Measurements from ENCODE around the gene RIT1. TPM values are rescaled to one million over a fixed set of nuclear protein-coding genes. Genes with fewer than 3 reads are reported as not detected.

Gene RIT1
- total RNA-seq, 4 donors from 2014 or later: 19.5 to 32.6 (median 27.4) TPM

DNA sequence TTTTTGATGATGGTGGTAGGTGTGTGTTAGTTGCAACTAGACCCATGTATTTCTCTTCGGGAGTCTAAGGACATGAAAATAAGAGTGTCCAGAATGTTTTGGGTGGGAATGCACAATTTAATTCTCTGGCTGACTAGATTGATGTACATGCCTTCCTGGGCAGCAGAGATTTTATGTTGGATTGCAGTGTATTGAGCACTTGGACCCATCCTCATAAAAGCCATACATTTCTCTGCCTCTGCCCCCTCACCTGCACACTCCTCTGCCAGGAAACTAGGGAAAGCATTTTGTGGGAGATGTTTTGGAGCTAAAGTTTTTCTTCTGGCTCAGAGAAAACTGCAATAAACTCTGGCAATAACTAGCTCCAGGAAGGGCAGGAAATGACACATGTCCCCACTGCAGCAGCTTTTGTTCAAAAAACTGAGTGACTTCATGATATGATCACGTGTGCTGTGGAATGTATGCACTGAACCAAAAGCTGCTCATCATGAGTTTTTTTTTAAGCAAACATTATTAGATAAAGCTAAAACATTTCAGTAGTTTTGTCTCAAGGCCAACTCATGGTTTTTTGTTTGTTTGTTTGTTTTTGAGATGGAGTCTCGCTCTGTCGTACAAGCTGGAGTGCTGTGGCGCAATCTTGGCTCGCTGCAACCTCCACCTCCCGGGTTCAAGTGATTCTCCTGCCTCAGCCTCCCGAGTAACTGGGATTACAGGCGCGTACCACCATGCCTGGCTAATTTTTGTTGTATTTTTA, 17.6 kb downstream of the RIT1 start:
- no peak for DNase-seq
- H3K4me1 ChIP-seq: peaks cover 0 to 9% of the 10 kb centered on the region in 2 donors
- H3K4me3 ChIP-seq (replicated peaks in 1 of 3): no peak overlapping the region
- WGBS, 2 donors: 70 to 78% methylated on average over 10 of the region's 10 CpGs
- H3K9me3 ChIP-seq: no peaks in the 10 kb centered on the region
- H3K27me3 ChIP-seq: no peaks in the 10 kb centered on the region
- peak overlapping the region; percentile 46 to 68 (median 66) for H3K27ac ChIP-seq
- TF ChIP-seq, protein P1, sequence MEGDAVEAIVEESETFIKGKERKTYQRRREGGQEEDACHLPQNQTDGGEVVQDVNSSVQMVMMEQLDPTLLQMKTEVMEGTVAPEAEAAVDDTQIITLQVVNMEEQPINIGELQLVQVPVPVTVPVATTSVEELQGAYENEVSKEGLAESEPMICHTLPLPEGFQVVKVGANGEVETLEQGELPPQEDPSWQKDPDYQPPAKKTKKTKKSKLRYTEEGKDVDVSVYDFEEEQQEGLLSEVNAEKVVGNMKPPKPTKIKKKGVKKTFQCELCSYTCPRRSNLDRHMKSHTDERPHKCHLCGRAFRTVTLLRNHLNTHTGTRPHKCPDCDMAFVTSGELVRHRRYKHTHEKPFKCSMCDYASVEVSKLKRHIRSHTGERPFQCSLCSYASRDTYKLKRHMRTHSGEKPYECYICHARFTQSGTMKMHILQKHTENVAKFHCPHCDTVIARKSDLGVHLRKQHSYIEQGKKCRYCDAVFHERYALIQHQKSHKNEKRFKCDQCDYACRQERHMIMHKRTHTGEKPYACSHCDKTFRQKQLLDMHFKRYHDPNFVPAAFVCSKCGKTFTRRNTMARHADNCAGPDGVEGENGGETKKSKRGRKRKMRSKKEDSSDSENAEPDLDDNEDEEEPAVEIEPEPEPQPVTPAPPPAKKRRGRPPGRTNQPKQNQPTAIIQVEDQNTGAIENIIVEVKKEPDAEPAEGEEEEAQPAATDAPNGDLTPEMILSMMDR (IDR thresholded peaks at IDR 0.05): no peak
- no peak for TF ChIP-seq POLR2A (IDR thresholded peaks at IDR 0.05)
- intact Hi-C loops (cut with DNase I): no loop called here
- H3K36me3 ChIP-seq: peaks cover under 1 to 7% of the 10 kb centered on the region in 2 donors

DNA sequence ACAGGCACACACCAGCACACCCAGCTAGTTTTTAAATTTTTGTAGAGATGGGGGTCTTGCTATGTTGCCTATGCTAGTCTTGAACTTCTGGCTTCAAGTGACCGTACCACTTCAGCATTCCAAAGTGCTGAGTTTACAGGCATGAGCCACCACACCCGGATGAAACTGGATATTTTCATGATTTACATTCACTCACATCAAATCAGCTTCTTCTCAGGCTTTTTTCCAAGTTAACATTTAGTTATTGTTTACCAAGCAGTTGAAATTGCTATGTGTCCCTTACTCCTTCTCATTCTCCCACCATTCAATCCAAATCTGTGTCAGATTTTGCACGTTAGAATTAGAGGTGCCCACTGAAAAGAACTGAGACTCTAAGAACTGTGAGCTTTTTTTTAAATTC, 18.4 kb downstream of the RIT1 start:
- Histone ChIP-seq H3K27me3 (no peaks in the 10 kb centered on the region), H3K4me3 (replicated peaks in 1 of 3) (no peak overlapping the region), H3K9me3 (no peaks in the 10 kb centered on the region), H3K27ac (peak overlapping the region in 2 of 3 donors; percentile 66 to 68), H3K4me1 (peaks cover 0 to 9% of the 10 kb centered on the region in 2 donors), H3K36me3 (peaks cover 0 to 7% of the 10 kb centered on the region in 2 donors)
- DNase-seq: no peak
- TF ChIP-seq, protein P1 (IDR thresholded peaks at IDR 0.05): no peak
- TF ChIP-seq POLR2A (IDR thresholded peaks at IDR 0.05): no peak
- intact Hi-C loops (cut with DNase I): no loop called here
- 36 to 48% methylated on average over 3 of the region's 3 CpGs for WGBS, 2 donors

DNA sequence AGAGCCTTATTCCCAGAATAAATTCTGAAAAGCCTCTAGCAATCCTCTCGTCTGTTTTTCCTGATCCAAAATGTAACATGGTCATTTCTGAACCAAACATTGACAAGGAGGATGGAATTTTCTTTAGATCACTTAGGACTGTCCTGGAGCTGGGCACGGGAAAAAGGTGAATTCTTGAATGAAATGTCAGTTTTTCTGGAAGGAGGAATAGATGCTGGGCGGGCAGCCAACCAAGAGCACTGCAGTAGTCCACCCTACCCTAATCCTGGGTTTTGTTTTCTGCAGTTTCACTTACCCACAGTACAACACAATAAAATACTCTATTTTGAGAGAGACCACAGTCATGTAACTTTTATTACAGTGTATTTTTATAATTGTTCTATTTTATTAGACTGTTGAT, 20.9 kb downstream of the RIT1 start:
- H3K4me1 ChIP-seq: peaks cover 0 to 9% of the 10 kb centered on the region in 2 donors
- WGBS, 2 donors: 52 to 54% methylated on average over 3 of the region's 3 CpGs

GRCh38 chr1:155889566-155889965, 21.6 kb downstream of the RIT1 start:
- Histone ChIP-seq H3K27ac (no peak overlapping the region), H3K4me1 (peaks cover 0 to 9% of the 10 kb centered on the region in 2 donors), H3K36me3 (no peaks in the 10 kb centered on the region), H3K4me3 (replicated peaks in 1 of 3) (no peak overlapping the region), H3K9me3 (no peaks in the 10 kb centered on the region), H3K27me3 (no peaks in the 10 kb centered on the region)
- DNase-seq: no peak
- intact Hi-C loops (cut with DNase I): no loop called here
- WGBS, 2 donors: 77 to 79% methylated on average over 2 of the region's 2 CpGs
- TF ChIP-seq POLR2A (IDR thresholded peaks at IDR 0.05): no peak
- TF ChIP-seq, protein P1 (IDR thresholded peaks at IDR 0.05): no peak

More for the DNA sequence above, 20.9 kb downstream of the RIT1 start:
- Histone ChIP-seq H3K27ac (no peak overlapping the region), H3K36me3 (no peaks in the 10 kb centered on the region), H3K27me3 (no peaks in the 10 kb centered on the region), H3K9me3 (no peaks in the 10 kb centered on the region), H3K4me3 (replicated peaks in 1 of 3) (no peak overlapping the region)
- DNase-seq: no peak
- no peak for TF ChIP-seq POLR2A (IDR thresholded peaks at IDR 0.05)
- TF ChIP-seq, protein P1 (IDR thresholded peaks at IDR 0.05): no peak
- intact Hi-C loops (cut with DNase I): no loop called here

- Histone ChIP-seq H3K27ac (no peak overlapping the region), H3K4me3 (replicated peaks in 1 of 3) (no peak overlapping the region), H3K4me1 (peaks cover 0 to 9% of the 10 kb centered on the region in 2 donors), H3K36me3 (no peaks in the 10 kb centered on the region), H3K9me3 (no peaks in the 10 kb centered on the region), H3K27me3 (no peaks in the 10 kb centered on the region)
- no peak for DNase-seq
- intact Hi-C loops (cut with DNase I): no loop called here
- WGBS, 2 donors: 98% methylated on average over 5 of the region's 5 CpGs
- TF ChIP-seq POLR2A (IDR thresholded peaks at IDR 0.05): no peak
- TF ChIP-seq, protein P1 (IDR thresholded peaks at IDR 0.05): no peak
These were observed 22.7 kb downstream of the RIT1 start for GRCh38 chr1:155888481-155888880.
